ENCODE data around the gene TECPR1. TPM values are rescaled to one million over a fixed set of nuclear protein-coding genes. Genes with fewer than 3 reads are reported as not detected.

Gene TECPR1
- total and polyA plus RNA-seq, 7 donors: 7.7 to 38.2 (median 12.6) TPM

- Histone ChIP-seq H3K4me3 (peak overlapping the region; percentile 90 to 100 (median 100)), H3K4me1 (peaks cover 0 to 59% (median 53%) of the 10 kb centered on the region in 4 donors), H3K27ac (peak overlapping the region; percentile 95 to 97 (median 96)), H3K27me3 (no peaks in the 10 kb centered on the region), H3K9me3 (no peaks in the 10 kb centered on the region), H3K36me3 (no peaks in the 10 kb centered on the region)
- peak; percentile 78 for DNase-seq
- intact Hi-C loops (cut with DNase I): loop anchor here (1.0 to 5.0 kb wide), 3 partner anchors 30 to 595 kb away; partner anchors contain the start of genes LMTK2, TECPR1 and TRRAP
- 1 to 4% methylated on average over 77 of the region's 77 CpGs for WGBS, 2 donors
- TF ChIP-seq, protein P1, sequence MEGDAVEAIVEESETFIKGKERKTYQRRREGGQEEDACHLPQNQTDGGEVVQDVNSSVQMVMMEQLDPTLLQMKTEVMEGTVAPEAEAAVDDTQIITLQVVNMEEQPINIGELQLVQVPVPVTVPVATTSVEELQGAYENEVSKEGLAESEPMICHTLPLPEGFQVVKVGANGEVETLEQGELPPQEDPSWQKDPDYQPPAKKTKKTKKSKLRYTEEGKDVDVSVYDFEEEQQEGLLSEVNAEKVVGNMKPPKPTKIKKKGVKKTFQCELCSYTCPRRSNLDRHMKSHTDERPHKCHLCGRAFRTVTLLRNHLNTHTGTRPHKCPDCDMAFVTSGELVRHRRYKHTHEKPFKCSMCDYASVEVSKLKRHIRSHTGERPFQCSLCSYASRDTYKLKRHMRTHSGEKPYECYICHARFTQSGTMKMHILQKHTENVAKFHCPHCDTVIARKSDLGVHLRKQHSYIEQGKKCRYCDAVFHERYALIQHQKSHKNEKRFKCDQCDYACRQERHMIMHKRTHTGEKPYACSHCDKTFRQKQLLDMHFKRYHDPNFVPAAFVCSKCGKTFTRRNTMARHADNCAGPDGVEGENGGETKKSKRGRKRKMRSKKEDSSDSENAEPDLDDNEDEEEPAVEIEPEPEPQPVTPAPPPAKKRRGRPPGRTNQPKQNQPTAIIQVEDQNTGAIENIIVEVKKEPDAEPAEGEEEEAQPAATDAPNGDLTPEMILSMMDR (IDR thresholded peaks at IDR 0.05): no peak
- TF ChIP-seq POLR2AphosphoS5 (IDR thresholded peaks at IDR 0.05): no peak
- no peak for TF ChIP-seq EP300 (IDR thresholded peaks at IDR 0.05)
- TF ChIP-seq POLR2A (IDR thresholded peaks at IDR 0.05): no peak
These were observed 29.9 kb upstream of the TECPR1 start for GRCh38 chr7:98281757-98282606.

DNA sequence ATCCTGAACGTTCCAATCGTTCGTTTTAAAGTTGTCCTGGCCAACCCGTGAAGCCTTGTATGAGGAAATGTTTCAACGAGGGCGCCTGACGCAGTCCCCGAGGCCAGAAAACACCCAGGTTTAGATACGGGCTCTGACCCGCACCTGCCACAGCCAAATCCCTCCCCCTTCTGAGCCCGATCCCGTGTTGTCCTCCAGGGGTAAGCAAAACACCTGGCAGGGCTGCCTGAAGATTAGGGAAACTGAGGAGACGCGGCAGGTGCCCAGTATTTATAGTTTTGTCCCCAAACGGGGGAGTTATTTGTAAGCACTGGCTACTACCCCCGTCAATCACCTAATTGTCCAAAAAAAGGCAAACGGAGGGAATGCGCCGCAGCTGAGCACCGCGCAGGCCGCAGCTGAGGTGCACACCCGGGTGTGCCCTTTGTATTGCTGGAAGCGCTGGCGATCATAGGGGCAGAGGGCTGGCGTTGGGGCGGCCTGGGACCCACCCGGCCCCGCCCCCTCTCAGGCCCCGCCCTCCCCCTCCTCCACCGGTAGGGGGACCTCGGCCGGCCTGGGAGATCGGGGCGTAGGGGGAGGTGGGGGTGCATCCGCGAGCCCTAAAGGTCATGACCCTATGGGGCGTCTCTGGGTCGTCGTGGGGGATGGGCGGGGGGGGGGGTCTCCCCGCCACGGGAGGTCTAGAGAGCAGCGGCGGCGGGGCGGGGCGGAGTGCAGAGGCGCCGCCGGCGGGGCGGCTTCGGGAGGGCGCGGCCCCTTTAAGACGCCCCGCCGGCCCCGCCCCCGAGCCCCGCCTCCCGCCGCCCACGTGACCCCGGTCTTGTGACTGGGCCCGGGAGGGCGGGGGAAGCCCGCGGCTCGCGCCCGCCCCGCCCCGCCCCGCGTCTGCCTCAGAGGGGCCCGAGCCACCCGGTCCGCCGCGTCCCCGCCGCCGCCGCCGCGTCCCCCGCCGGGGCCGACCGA, 29.0 kb upstream of the TECPR1 start, which contains the start of gene BRI3:
TSS of gene BRI3 (plus strand) at position 896 of the 966 bp plus-strand sequence. CDS start 110 bp downstream, outside the sequence.
- H3K4me3 ChIP-seq: peak within 1 kb of the TSS; percentile 90 to 100 (median 100)
- WGBS, 2 donors: 1% methylated on average over 91 to 92 of the region's 92 CpGs
- no peaks in the 10 kb centered on the region for H3K27me3 ChIP-seq
- TF ChIP-seq POLR2A (IDR thresholded peaks at IDR 0.05) (peak; percentile 86 to 91), POLR2AphosphoS5 (IDR thresholded peaks at IDR 0.05) (peak; percentile 82 to 92 (median 92)), EP300 (IDR thresholded peaks at IDR 0.05) (no peak)
- TF ChIP-seq, protein P1 (IDR thresholded peaks at IDR 0.05): no peak
- H3K27ac ChIP-seq: peak within 1 kb of the TSS; percentile 95 to 97 (median 96)
- intact Hi-C loops (cut with DNase I): loop anchor here (1.0 to 5.0 kb wide), 3 partner anchors 29 to 596 kb away; partner anchors contain the start of genes LMTK2, TECPR1 and TRRAP
- H3K9me3 ChIP-seq: no peaks in the 10 kb centered on the region
- H3K4me1 ChIP-seq: peaks cover 0 to 59% (median 53%) of the 10 kb centered on the region in 4 donors
- peak; percentile 95 for DNase-seq
- H3K36me3 ChIP-seq: no peaks in the 10 kb centered on the region

GRCh38 chr7:98280296-98280695, 28.3 kb upstream of the TECPR1 start:
- H3K9me3 ChIP-seq: no peaks in the 10 kb centered on the region
- 28 to 45% methylated on average over 7 of the region's 7 CpGs for WGBS, 2 donors
- peak overlapping the region in 3 of 4 donors; percentile 90 to 100 (median 99) for H3K4me3 ChIP-seq
- TF ChIP-seq POLR2AphosphoS5 (IDR thresholded peaks at IDR 0.05) (no peak), EP300 (IDR thresholded peaks at IDR 0.05) (no peak), POLR2A (IDR thresholded peaks at IDR 0.05) (no peak)
- TF ChIP-seq, protein P1 (IDR thresholded peaks at IDR 0.05): no peak
- H3K36me3 ChIP-seq: no peaks in the 10 kb centered on the region
- H3K27me3 ChIP-seq: no peaks in the 10 kb centered on the region
- no peak for DNase-seq
- H3K4me1 ChIP-seq: peaks cover 0 to 54% (median 46%) of the 10 kb centered on the region in 4 donors
- H3K27ac ChIP-seq: peak overlapping the region; percentile 86 to 97 (median 96)
- intact Hi-C loops (cut with DNase I): loop anchor here (5.0 kb wide), 2 partner anchors 173 to 597 kb away; partner anchors contain the start of genes LMTK2 and TRRAP

GRCh38 chr7:98278936-98279335, 26.9 kb upstream of the TECPR1 start:
- Histone ChIP-seq H3K4me3 (no peak overlapping the region), H3K36me3 (no peaks in the 10 kb centered on the region), H3K4me1 (peaks cover 0 to 41% (median 32%) of the 10 kb centered on the region in 4 donors), H3K9me3 (no peaks in the 10 kb centered on the region), H3K27ac (no peak overlapping the region), H3K27me3 (no peaks in the 10 kb centered on the region)
- TF ChIP-seq EP300 (IDR thresholded peaks at IDR 0.05) (no peak), POLR2AphosphoS5 (IDR thresholded peaks at IDR 0.05) (no peak), POLR2A (IDR thresholded peaks at IDR 0.05) (no peak)
- TF ChIP-seq, protein P1 (IDR thresholded peaks at IDR 0.05): no peak
- no peak for DNase-seq
- intact Hi-C loops (cut with DNase I): no loop called here
- 35 to 64% methylated on average over 4 of the region's 4 CpGs for WGBS, 2 donors
